CD14-positive monocyte (primary cell): ENCODE measurements around the gene IGF2BP2. TPM values are rescaled to one million over a fixed set of nuclear protein-coding genes. Genes with fewer than 3 reads are reported as not detected.

Experiments used
- DNase-seq, 3 donors: peaks; one replicate each; pipeline ENCODE4 v3.0.0-alpha.2; 2011 to 2022
- H2AFZ ChIP-seq: 2 replicates; pipeline ENCODE4 v1.6.0; 2012; ENCODE audit warnings: mild to moderate bottlenecking, low read depth, low read length, inconsistent platforms; ENCODE audit not compliant: insufficient read depth, poor library complexity, severe bottlenecking
- H3K27ac ChIP-seq, 2 donors: 1 replicate in 1 of 2; 2 replicates in 1 of 2; pipeline ENCODE4 v1.5.1; 2012 to 2013; ENCODE audit warnings: low read length in 2 of 2, control low read depth in 1 of 2, inconsistent platforms in 1 of 2, low read depth in 1 of 2, mild to moderate bottlenecking in 1 of 2
- H3K27me3 ChIP-seq, 2 donors: one replicate each; pipeline versions ENCODE4 v1.6.0 to v1.6.1; 2011 to 2013; ENCODE audit warnings: low read length in 2 of 2; ENCODE audit not compliant: control insufficient read depth in 2 of 2, insufficient read depth in 2 of 2
- H3K36me3 ChIP-seq, 2 donors: replicated peaks in 1 of 2; 1 replicate in 1 of 2; 2 replicates in 1 of 2; pipeline versions ENCODE4 v1.5.1 to v1.6.1; 2012 to 2013; ENCODE audit warnings: low read length in 2 of 2, control low read depth in 1 of 2, inconsistent platforms in 1 of 2, mild to moderate bottlenecking in 1 of 2; ENCODE audit not compliant: insufficient read depth in 2 of 2, control insufficient read depth in 1 of 2
- H3K4me1 ChIP-seq, 2 donors: 1 replicate in 1 of 2; 2 replicates in 1 of 2; pipeline versions ENCODE4 v1.5.1 to v1.6.1; 2012 to 2013; ENCODE audit warnings: low read length in 2 of 2, control low read depth in 1 of 2, inconsistent platforms in 1 of 2, mild to moderate bottlenecking in 1 of 2, moderate library complexity in 1 of 2; ENCODE audit not compliant: insufficient read depth in 2 of 2, control insufficient read depth in 1 of 2
- H3K4me2 ChIP-seq: replicated peaks from 2 replicates; pipeline ENCODE3; 2012; ENCODE audit warnings: low read length, moderate library complexity, mild to moderate bottlenecking; ENCODE audit not compliant: poor library complexity, severe bottlenecking; ENCODE audit errors: extremely low read depth
- H3K4me3 ChIP-seq, 3 experiments: fragments of 200-600 bp in 1 of 3; sonication (generic) in 1 of 3; replicated peaks in 1 of 3; 1 replicate in 2 of 3; 2 replicates in 1 of 3; pipeline ENCODE4 v1.5.1; 2011 to 2013; ENCODE audit warnings: low read length in 3 of 3, mild to moderate bottlenecking in 3 of 3, control low read depth in 2 of 3, low read depth in 2 of 3, inconsistent platforms in 1 of 3, moderate library complexity in 1 of 3
- H3K79me2 ChIP-seq: 2 replicates; pipeline ENCODE4 v1.6.0; 2012; ENCODE audit warnings: mild to moderate bottlenecking, control low read depth, inconsistent platforms, low read length, moderate library complexity; ENCODE audit not compliant: insufficient read depth
- H3K9ac ChIP-seq: 2 replicates; pipeline ENCODE4 v1.6.0; 2017; ENCODE audit warnings: low read length, mild to moderate bottlenecking; ENCODE audit not compliant: insufficient read depth, poor library complexity, severe bottlenecking
- H3K9me3 ChIP-seq, 2 donors: replicated peaks in 1 of 2; 1 replicate in 1 of 2; 2 replicates in 1 of 2; pipeline versions ENCODE4 v1.5.1 to v1.6.1; 2012 to 2013; ENCODE audit warnings: low read length in 2 of 2, control low read depth in 1 of 2; ENCODE audit not compliant: control insufficient read depth in 1 of 2, insufficient read depth in 1 of 2
- H4K20me1 ChIP-seq: 2 replicates; pipeline ENCODE4 v1.6.0; 2012; ENCODE audit warnings: mild to moderate bottlenecking, low read length, control low read depth, moderate library complexity; ENCODE audit not compliant: insufficient read depth
- H3K27ac Mint-ChIP-seq, 7 donors: one replicate each; pipeline ENCODE4 v1.8.0; 2020; ENCODE audit warnings: mild to moderate bottlenecking in 7 of 7, mixed read lengths in 7 of 7, moderate library complexity in 6 of 7, inconsistent platforms in 2 of 7
- H3K27me3 Mint-ChIP-seq, 3 donors: one replicate each; pipeline ENCODE4 v1.8.0; 2021 to 2022; ENCODE audit warnings: low read depth in 3 of 3, mild to moderate bottlenecking in 3 of 3, mixed read lengths in 3 of 3, moderate library complexity in 3 of 3, inconsistent platforms in 1 of 3
- H3K36me3 Mint-ChIP-seq, 2 donors: one replicate each; pipeline ENCODE4 v1.8.0; 2020; ENCODE audit warnings: mixed read lengths in 2 of 2, inconsistent platforms in 1 of 2, mild to moderate bottlenecking in 1 of 2
- H3K4me1 Mint-ChIP-seq: one replicate; pipeline ENCODE4 v1.8.0; 2020; ENCODE audit warnings: mild to moderate bottlenecking, mixed read lengths
- H3K4me3 Mint-ChIP-seq, 2 donors: one replicate each; pipeline ENCODE4 v1.8.0; 2020; ENCODE audit warnings: mild to moderate bottlenecking in 2 of 2, mixed read lengths in 2 of 2, moderate library complexity in 1 of 2
- H3K9me3 Mint-ChIP-seq, 7 donors: one replicate each; pipeline ENCODE4 v1.8.0; 2020 to 2022; ENCODE audit warnings: mixed read lengths in 7 of 7, mild to moderate bottlenecking in 6 of 7, moderate library complexity in 6 of 7, inconsistent platforms in 2 of 7
- WGBS: methylation state at CpG from one replicate; pipeline ENCODE4 v1.1.5; 2013; ENCODE audit warnings: missing lambda C conversion rate; ENCODE audit not compliant: insufficient coverage; 5-methylcytosine and 5-hydroxymethylcytosine counted together
- intact Hi-C, 2 donors: fragments of 100-400 bp; cut with micrococcal nuclease; formaldehyde crosslinking; loops; one replicate each; pipeline versions ENCODE4 v1.15.0 to v1.15.1; 2023
- polyA plus RNA-seq, 3 donors: library from polyadenylated mRNA; depleted of rRNA in 1 of 3; unstranded in 2 of 3; stranded (reverse) in 1 of 3; fragments of 300-500 nt in 2 of 3; fragments of >200 nt in 1 of 3; fragmentation: Illumina TruSeq in 2 of 3; gene quantifications; 1 replicate in 2 of 3; 2 replicates in 1 of 3; pipeline ENCODE4 v1.2.3, GENCODE V29; 2012 to 2021
- TF ChIP-seq, protein P1 (sequence below): fragments of 200-600 bp; IDR thresholded peaks from one replicate; pipeline ENCODE4 v1.8.0; 2022; ENCODE audit warnings: antibody characterized with exemption, mild to moderate bottlenecking

Gene IGF2BP2
- polyA plus RNA-seq, 3 donors: 0.78 to 2.8 (median 1.00) TPM

DNA sequence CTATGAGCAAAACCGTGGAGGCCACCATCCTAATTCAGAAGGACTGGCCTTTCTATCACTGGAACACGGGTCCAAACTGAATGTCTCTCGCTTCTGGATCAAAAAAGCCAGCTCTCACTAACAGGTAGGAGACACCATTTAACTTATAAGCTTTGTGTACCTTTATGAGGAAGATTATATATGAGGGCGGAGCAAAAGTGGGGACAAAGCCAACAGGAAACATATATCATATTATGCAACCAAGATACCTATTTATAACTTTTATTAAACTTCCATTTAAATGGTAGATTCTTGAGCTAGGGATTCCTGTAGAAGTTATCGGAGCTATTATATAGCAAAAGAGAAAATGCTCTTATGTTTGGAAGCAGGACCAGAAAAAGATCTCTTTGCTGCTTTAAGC lies 78.4 kb downstream of the IGF2BP2 start:
- Mint-ChIP-seq H3K4me3 (peak overlapping the region; percentile 56 to 78), H3K9me3 (no peaks in the 10 kb centered on the region), H3K27ac (peak overlapping the region in 3 of 7 donors; percentile 35 to 76 (median 46)), H3K27me3 (no peaks in the 10 kb centered on the region), H3K36me3 (peaks cover 0 to 4% of the 10 kb centered on the region in 2 donors), H3K4me1 (peaks cover 31% of the 10 kb centered on the region)
- Histone ChIP-seq H3K4me3 (peak overlapping the region in 1 of 3 experiments; percentile 31), H3K9ac (no peak overlapping the region), H2AFZ (peak overlapping the region; percentile 13), H3K36me3 (no peaks in the 10 kb centered on the region), H4K20me1 (no peaks in the 10 kb centered on the region), H3K4me1 (peaks cover 21 to 28% of the 10 kb centered on the region in 2 donors), H3K79me2 (peaks cover 46% of the 10 kb centered on the region), H3K27me3 (no peaks in the 10 kb centered on the region), H3K27ac (no peak overlapping the region), H3K4me2 (peak overlapping the region; percentile 58), H3K9me3 (no peaks in the 10 kb centered on the region)
- WGBS: 17% methylated on average over 1 of the region's 5 CpGs
- intact Hi-C loops: no loop called here
- DNase-seq: no peak
- TF ChIP-seq, protein P1, sequence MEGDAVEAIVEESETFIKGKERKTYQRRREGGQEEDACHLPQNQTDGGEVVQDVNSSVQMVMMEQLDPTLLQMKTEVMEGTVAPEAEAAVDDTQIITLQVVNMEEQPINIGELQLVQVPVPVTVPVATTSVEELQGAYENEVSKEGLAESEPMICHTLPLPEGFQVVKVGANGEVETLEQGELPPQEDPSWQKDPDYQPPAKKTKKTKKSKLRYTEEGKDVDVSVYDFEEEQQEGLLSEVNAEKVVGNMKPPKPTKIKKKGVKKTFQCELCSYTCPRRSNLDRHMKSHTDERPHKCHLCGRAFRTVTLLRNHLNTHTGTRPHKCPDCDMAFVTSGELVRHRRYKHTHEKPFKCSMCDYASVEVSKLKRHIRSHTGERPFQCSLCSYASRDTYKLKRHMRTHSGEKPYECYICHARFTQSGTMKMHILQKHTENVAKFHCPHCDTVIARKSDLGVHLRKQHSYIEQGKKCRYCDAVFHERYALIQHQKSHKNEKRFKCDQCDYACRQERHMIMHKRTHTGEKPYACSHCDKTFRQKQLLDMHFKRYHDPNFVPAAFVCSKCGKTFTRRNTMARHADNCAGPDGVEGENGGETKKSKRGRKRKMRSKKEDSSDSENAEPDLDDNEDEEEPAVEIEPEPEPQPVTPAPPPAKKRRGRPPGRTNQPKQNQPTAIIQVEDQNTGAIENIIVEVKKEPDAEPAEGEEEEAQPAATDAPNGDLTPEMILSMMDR: no peak

DNA sequence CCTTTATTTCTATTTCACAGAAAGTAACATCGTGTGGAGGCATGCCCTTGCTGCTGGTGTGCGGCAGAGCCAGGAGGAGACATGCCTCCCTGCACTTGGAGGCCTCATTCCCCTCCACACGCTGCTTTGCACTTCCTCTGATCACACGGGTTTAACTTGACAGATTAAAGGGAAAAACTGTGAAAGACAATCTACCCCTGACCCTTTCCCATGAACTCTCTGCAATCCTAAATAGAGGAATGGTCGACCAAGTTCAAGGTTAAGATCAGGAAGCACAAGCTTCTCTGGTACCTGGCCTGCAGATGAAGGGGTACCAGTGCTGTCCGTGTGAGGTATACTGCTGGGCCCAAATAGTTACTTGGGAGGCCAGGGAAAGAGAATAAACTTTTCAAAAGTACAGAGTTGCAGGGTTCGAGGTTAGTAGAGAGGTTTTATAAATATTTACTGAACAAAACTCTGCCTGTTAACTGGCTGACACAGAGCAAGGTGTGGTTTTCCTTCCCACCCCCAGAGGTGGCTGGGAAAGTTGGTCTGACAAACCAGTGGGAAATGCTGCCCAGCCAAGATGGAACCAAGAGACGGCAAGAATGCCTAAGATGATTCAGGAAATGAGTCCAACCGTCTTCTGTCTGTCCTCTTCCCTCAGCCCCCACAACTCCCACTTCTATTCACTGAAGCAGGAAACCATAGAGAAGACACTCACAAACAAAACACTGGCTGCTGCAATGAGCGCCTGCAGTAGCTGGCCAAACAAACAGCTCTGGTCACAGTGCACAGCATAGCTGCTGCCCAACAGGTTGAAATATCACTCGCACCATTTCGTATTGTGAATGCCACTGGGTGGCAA lies 79.6 kb downstream of the IGF2BP2 start:
- H3K9me3 Mint-ChIP-seq: no peaks in the 10 kb centered on the region
- Histone ChIP-seq H4K20me1 (no peaks in the 10 kb centered on the region), H3K9ac (no peak overlapping the region), H3K79me2 (peaks cover 51% of the 10 kb centered on the region), H3K9me3 (no peaks in the 10 kb centered on the region), H3K4me3 (no peak overlapping the region), H3K27me3 (no peaks in the 10 kb centered on the region), H3K4me1 (peaks cover 21 to 28% of the 10 kb centered on the region in 2 donors), H3K27ac (no peak overlapping the region), H2AFZ (peak overlapping the region; percentile 50), H3K4me2 (peak overlapping the region; percentile 15), H3K36me3 (no peaks in the 10 kb centered on the region)
- TF ChIP-seq, protein P1: no peak
- H3K4me1 Mint-ChIP-seq: peaks cover 31% of the 10 kb centered on the region
- H3K36me3 Mint-ChIP-seq: peaks cover 0 to 4% of the 10 kb centered on the region in 2 donors
- peak in 1 of 3 donors; percentile 11 for DNase-seq
- peak overlapping the region in 1 of 2 donors; percentile 3 for H3K4me3 Mint-ChIP-seq
- H3K27ac Mint-ChIP-seq: peak overlapping the region in 5 of 7 donors; percentile 6 to 63 (median 13)
- WGBS: 7% methylated on average over 7 of the region's 12 CpGs
- H3K27me3 Mint-ChIP-seq: no peaks in the 10 kb centered on the region
- intact Hi-C loops: no loop called here
